ENCODE measurements around the gene SGCA. TPM values are rescaled to one million over a fixed set of nuclear protein-coding genes. Genes with fewer than 3 reads are reported as not detected.

The SGCA gene
- total and polyA plus RNA-seq, 9 of the 15 experiments (the other 6 are each of a cell fraction or from before 2014, with no cell fraction given): not detected

DNA sequence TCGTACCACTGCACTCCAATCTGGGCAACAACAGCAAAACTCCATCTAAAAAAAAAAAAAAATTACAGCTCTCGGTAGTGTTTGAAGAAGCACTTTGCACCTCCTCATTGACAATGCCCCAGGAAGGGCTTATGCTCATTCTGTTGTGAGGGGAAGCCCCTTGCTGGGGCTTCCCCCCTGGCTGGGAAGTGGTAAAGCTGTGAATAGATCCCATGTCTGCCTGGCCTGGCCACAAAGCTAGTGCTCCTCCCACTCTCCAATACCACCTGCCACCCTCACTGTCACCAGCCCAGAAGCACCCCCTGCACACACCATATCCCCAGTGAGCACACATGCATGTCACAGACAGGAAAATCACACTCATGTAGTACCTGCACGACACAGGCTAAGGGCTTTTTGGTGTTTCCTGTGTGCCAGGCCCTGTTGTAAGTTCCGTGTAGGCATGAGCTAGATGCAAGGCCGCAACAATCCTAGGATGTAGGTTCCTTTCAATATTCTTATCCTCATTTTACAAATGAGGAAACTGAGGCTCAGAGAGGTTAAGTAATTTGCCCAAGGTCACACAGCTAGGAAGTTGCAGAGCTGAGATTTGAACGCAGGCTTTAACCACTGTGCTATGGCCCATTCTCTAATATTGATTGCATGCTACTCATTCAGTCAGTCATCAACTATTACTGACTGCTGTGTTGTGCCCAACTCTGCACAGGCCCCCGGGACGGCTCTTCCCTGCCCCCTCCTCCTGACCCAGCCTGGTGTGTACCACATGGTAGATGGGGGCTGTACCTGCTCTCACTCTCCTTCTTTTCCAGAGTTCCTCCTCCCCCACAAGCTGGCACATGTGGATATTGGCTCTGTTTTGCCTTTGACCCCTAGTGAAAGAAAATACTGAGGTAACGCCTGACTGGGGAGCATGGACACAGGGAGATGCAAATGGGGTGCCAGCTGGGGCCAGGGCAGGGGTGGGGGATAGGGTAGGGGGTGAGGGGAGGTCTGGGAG lies 47.5 kb downstream of the SGCA start (continued):
- peak; percentile 77 for TF ChIP-seq PRDM10 (IDR thresholded peaks at IDR 0.05; ENCODE audit: partially characterized antibody)
- TF ChIP-seq, protein P1, sequence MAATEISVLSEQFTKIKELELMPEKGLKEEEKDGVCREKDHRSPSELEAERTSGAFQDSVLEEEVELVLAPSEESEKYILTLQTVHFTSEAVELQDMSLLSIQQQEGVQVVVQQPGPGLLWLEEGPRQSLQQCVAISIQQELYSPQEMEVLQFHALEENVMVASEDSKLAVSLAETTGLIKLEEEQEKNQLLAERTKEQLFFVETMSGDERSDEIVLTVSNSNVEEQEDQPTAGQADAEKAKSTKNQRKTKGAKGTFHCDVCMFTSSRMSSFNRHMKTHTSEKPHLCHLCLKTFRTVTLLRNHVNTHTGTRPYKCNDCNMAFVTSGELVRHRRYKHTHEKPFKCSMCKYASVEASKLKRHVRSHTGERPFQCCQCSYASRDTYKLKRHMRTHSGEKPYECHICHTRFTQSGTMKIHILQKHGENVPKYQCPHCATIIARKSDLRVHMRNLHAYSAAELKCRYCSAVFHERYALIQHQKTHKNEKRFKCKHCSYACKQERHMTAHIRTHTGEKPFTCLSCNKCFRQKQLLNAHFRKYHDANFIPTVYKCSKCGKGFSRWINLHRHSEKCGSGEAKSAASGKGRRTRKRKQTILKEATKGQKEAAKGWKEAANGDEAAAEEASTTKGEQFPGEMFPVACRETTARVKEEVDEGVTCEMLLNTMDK (IDR thresholded peaks at IDR 0.05; ENCODE audit: borderline replicate concordance, insufficient read depth, low read depth, low read length, poor library complexity, severe bottlenecking): peak; percentile 15
- peak in 1 of 2 experiments; percentile 66; a peak in 2 of 4 replicates for TF ChIP-seq KDM1A (IDR thresholded peaks at IDR 0.05)
